WTC11 (cell line): ENCODE results near the gene PFKFB4. TPM values are rescaled to one million over a fixed set of nuclear protein-coding genes. Genes with fewer than 3 reads are reported as not detected.

Experiments used
- ATAC-seq: fragments of 200-7000 bp; cut with Tn5 transposase; 2 replicates; pipeline ENCODE4 v1.10.0; 2021; ENCODE audit warnings: mild to moderate bottlenecking, moderate library complexity
- CTCF ChIA-PET: fragments of 300-600 bp; sonication (Branson Sonifier 250); formaldehyde crosslinking; loops from one replicate; lab custom pipeline; 2021; ENCODE audit warnings: antibody characterized with exemption; lab: Charles Lee
- POLR2A ChIA-PET: fragments of 350-600 bp; sonication (Branson Sonifier 250); formaldehyde crosslinking; loops from one replicate; lab custom pipeline; 2021; ENCODE audit warnings: antibody characterized with exemption; lab: Charles Lee
- DNase-seq: peaks from one replicate; pipeline ENCODE4 v3.0.0; 2021; ENCODE audit warnings: low spot score
- H3K27ac Mint-ChIP-seq: 2 replicates; pipeline ENCODE4 v1.8.0; 2021; ENCODE audit warnings: mixed read lengths
- H3K27me3 Mint-ChIP-seq: 2 replicates; pipeline ENCODE4 v1.8.0; 2021; ENCODE audit warnings: low read depth, mild to moderate bottlenecking, moderate library complexity, mixed read lengths
- H3K36me3 Mint-ChIP-seq: 2 replicates; pipeline ENCODE4 v1.8.0; 2021; ENCODE audit warnings: mixed read lengths
- H3K4me1 Mint-ChIP-seq: 2 replicates; pipeline ENCODE4 v1.8.0; 2022; ENCODE audit warnings: mixed read lengths
- H3K4me3 Mint-ChIP-seq: 2 replicates; pipeline ENCODE4 v1.8.0; 2021; ENCODE audit warnings: mild to moderate bottlenecking, moderate library complexity, mixed read lengths
- H3K9me3 Mint-ChIP-seq: 2 replicates; pipeline ENCODE4 v1.8.0; 2021; ENCODE audit warnings: mixed read lengths
- CBFB ChIP-seq: sonication (generic); formaldehyde crosslinking; IDR thresholded peaks from 2 replicates; pipeline ENCODE4 v1.8.1; 2022; ENCODE audit warnings: mild to moderate bottlenecking, low read depth, missing genetic modification reagents
- ESRRA ChIP-seq: sonication (generic); formaldehyde crosslinking; IDR thresholded peaks from 2 replicates; pipeline ENCODE4 v1.8.1; 2022; ENCODE audit warnings: mild to moderate bottlenecking, missing genetic modification reagents, borderline replicate concordance
- FOXK1 ChIP-seq: sonication (generic); formaldehyde crosslinking; IDR thresholded peaks from 2 replicates; pipeline ENCODE4 v1.8.0; 2022; ENCODE audit warnings: mild to moderate bottlenecking, moderate library complexity, missing genetic modification reagents
- FOXP1 ChIP-seq: sonication (generic); formaldehyde crosslinking; IDR thresholded peaks from 2 replicates; pipeline ENCODE4 v1.8.0; 2022; ENCODE audit warnings: missing genetic modification reagents, mild to moderate bottlenecking, moderate library complexity, borderline replicate concordance
- JUN ChIP-seq: sonication (generic); formaldehyde crosslinking; IDR thresholded peaks from 2 replicates; pipeline ENCODE4 v1.8.0; 2023; ENCODE audit warnings: mild to moderate bottlenecking, missing genetic modification reagents
- NR3C1 ChIP-seq: sonication (generic); formaldehyde crosslinking; conservative IDR thresholded peaks from 2 replicates; pipeline ENCODE4 v1.8.1; 2023; ENCODE audit warnings: low read depth, mild to moderate bottlenecking, missing genetic modification reagents
- RORB ChIP-seq: fragments of 250-450 bp; sonication (Bioruptor Pico); IDR thresholded peaks from 2 replicates; pipeline ENCODE4 v1.9.0; 2021; ENCODE audit warnings: mild to moderate bottlenecking
- TEAD1 ChIP-seq: sonication (generic); formaldehyde crosslinking; IDR thresholded peaks from 2 replicates; pipeline ENCODE4 v1.8.0; 2022; ENCODE audit warnings: mild to moderate bottlenecking, missing genetic modification reagents
- ZNF138 ChIP-seq: sonication (generic); formaldehyde crosslinking; conservative IDR thresholded peaks from 2 replicates; pipeline ENCODE4 v1.8.1; 2022; ENCODE audit warnings: mild to moderate bottlenecking, moderate library complexity, missing genetic modification reagents
- ZNF219 ChIP-seq: sonication (generic); formaldehyde crosslinking; IDR thresholded peaks from 2 replicates; pipeline ENCODE4 v1.8.0; 2023; ENCODE audit warnings: missing genetic modification reagents, mild to moderate bottlenecking, borderline replicate concordance
- total RNA-seq: library from RNA; stranded (reverse); gene quantifications from 3 replicates; pipeline ENCODE4 v1.2.3, GENCODE V29; 2021
- TF ChIP-seq, protein P1 (sequence below): sonication (generic); formaldehyde crosslinking; IDR thresholded peaks from 2 replicates; pipeline ENCODE4 v1.8.1; 2023; ENCODE audit warnings: mild to moderate bottlenecking, missing genetic modification reagents, borderline replicate concordance
- TF ChIP-seq, protein P2 (sequence below): sonication (generic); formaldehyde crosslinking; IDR thresholded peaks from 2 replicates; pipeline ENCODE4 v1.8.1; 2023; ENCODE audit warnings: mild to moderate bottlenecking, missing genetic modification reagents
- TF ChIP-seq, protein P3 (sequence below): sonication (generic); formaldehyde crosslinking; IDR thresholded peaks from 2 replicates; pipeline ENCODE4 v1.8.1; 2023; ENCODE audit warnings: mild to moderate bottlenecking, missing genetic modification reagents, moderate library complexity
- TF ChIP-seq, protein P4 (sequence below): sonication (generic); formaldehyde crosslinking; IDR thresholded peaks from 2 replicates; pipeline ENCODE4 v1.8.0; 2023; ENCODE audit warnings: missing genetic modification reagents, mild to moderate bottlenecking, borderline replicate concordance
- TF ChIP-seq, protein P5 (sequence below): sonication (generic); formaldehyde crosslinking; IDR thresholded peaks from 2 replicates; pipeline ENCODE4 v1.8.1; 2023; ENCODE audit warnings: mild to moderate bottlenecking, moderate library complexity, missing genetic modification reagents
- TF ChIP-seq, protein P6 (sequence below): sonication (generic); formaldehyde crosslinking; IDR thresholded peaks from 2 replicates; pipeline ENCODE4 v1.8.1; 2022; ENCODE audit warnings: missing genetic modification reagents, borderline replicate concordance
- TF ChIP-seq, protein P7 (sequence below): fragments of 250-450 bp; sonication (Bioruptor Pico); IDR thresholded peaks from 2 replicates; pipeline ENCODE4 v1.9.0; 2021; ENCODE audit warnings: mild to moderate bottlenecking, borderline replicate concordance

PFKFB4 gene
- total RNA-seq, 1 experiment from 2014 or later = 18.0 TPM

DNA sequence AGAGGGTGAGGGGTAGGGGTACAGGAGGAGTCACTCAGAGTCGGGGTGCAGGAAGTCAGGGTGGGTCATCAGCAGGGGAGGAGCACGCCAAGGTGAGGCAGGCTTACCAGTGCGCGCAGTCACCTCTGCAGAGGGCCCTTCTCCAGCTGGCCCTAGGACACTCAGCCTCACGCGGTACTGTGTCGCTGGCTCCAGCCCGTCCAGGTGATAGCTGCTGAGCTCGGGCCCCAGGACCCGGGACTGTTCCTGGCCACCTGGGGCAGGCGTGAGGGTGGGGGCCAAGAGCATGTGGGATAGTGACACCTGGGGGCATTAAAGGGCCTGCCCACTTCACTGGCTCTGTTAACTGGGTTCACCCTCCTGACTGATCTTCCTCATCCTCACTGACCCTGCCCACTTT lies 31.1 kb upstream of the PFKFB4 start (continued):
- TF ChIP-seq, protein P1, sequence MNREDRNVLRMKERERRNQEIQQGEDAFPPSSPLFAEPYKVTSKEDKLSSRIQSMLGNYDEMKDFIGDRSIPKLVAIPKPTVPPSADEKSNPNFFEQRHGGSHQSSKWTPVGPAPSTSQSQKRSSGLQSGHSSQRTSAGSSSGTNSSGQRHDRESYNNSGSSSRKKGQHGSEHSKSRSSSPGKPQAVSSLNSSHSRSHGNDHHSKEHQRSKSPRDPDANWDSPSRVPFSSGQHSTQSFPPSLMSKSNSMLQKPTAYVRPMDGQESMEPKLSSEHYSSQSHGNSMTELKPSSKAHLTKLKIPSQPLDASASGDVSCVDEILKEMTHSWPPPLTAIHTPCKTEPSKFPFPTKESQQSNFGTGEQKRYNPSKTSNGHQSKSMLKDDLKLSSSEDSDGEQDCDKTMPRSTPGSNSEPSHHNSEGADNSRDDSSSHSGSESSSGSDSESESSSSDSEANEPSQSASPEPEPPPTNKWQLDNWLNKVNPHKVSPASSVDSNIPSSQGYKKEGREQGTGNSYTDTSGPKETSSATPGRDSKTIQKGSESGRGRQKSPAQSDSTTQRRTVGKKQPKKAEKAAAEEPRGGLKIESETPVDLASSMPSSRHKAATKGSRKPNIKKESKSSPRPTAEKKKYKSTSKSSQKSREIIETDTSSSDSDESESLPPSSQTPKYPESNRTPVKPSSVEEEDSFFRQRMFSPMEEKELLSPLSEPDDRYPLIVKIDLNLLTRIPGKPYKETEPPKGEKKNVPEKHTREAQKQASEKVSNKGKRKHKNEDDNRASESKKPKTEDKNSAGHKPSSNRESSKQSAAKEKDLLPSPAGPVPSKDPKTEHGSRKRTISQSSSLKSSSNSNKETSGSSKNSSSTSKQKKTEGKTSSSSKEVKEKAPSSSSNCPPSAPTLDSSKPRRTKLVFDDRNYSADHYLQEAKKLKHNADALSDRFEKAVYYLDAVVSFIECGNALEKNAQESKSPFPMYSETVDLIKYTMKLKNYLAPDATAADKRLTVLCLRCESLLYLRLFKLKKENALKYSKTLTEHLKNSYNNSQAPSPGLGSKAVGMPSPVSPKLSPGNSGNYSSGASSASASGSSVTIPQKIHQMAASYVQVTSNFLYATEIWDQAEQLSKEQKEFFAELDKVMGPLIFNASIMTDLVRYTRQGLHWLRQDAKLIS = no peak
- TF ChIP-seq, protein P2, sequence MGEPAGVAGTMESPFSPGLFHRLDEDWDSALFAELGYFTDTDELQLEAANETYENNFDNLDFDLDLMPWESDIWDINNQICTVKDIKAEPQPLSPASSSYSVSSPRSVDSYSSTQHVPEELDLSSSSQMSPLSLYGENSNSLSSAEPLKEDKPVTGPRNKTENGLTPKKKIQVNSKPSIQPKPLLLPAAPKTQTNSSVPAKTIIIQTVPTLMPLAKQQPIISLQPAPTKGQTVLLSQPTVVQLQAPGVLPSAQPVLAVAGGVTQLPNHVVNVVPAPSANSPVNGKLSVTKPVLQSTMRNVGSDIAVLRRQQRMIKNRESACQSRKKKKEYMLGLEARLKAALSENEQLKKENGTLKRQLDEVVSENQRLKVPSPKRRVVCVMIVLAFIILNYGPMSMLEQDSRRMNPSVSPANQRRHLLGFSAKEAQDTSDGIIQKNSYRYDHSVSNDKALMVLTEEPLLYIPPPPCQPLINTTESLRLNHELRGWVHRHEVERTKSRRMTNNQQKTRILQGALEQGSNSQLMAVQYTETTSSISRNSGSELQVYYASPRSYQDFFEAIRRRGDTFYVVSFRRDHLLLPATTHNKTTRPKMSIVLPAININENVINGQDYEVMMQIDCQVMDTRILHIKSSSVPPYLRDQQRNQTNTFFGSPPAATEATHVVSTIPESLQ (CRISPR knock-in tag) = no peak
- TF ChIP-seq FOXK1 (CRISPR knock-in tag) (no peak), ESRRA (CRISPR knock-in tag) (no peak), FOXP1 (CRISPR knock-in tag) (no peak), CBFB (CRISPR knock-in tag) (no peak), ZNF219 (CRISPR knock-in tag) (no peak), NR3C1 (no peak)
- TF ChIP-seq, protein P3, sequence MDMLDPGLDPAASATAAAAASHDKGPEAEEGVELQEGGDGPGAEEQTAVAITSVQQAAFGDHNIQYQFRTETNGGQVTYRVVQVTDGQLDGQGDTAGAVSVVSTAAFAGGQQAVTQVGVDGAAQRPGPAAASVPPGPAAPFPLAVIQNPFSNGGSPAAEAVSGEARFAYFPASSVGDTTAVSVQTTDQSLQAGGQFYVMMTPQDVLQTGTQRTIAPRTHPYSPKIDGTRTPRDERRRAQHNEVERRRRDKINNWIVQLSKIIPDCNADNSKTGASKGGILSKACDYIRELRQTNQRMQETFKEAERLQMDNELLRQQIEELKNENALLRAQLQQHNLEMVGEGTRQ (CRISPR knock-in tag) = no peak
- TF ChIP-seq, protein P4, sequence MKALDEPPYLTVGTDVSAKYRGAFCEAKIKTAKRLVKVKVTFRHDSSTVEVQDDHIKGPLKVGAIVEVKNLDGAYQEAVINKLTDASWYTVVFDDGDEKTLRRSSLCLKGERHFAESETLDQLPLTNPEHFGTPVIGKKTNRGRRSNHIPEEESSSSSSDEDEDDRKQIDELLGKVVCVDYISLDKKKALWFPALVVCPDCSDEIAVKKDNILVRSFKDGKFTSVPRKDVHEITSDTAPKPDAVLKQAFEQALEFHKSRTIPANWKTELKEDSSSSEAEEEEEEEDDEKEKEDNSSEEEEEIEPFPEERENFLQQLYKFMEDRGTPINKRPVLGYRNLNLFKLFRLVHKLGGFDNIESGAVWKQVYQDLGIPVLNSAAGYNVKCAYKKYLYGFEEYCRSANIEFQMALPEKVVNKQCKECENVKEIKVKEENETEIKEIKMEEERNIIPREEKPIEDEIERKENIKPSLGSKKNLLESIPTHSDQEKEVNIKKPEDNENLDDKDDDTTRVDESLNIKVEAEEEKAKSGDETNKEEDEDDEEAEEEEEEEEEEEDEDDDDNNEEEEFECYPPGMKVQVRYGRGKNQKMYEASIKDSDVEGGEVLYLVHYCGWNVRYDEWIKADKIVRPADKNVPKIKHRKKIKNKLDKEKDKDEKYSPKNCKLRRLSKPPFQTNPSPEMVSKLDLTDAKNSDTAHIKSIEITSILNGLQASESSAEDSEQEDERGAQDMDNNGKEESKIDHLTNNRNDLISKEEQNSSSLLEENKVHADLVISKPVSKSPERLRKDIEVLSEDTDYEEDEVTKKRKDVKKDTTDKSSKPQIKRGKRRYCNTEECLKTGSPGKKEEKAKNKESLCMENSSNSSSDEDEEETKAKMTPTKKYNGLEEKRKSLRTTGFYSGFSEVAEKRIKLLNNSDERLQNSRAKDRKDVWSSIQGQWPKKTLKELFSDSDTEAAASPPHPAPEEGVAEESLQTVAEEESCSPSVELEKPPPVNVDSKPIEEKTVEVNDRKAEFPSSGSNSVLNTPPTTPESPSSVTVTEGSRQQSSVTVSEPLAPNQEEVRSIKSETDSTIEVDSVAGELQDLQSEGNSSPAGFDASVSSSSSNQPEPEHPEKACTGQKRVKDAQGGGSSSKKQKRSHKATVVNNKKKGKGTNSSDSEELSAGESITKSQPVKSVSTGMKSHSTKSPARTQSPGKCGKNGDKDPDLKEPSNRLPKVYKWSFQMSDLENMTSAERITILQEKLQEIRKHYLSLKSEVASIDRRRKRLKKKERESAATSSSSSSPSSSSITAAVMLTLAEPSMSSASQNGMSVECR (CRISPR knock-in tag) = no peak
- TF ChIP-seq, protein P5, sequence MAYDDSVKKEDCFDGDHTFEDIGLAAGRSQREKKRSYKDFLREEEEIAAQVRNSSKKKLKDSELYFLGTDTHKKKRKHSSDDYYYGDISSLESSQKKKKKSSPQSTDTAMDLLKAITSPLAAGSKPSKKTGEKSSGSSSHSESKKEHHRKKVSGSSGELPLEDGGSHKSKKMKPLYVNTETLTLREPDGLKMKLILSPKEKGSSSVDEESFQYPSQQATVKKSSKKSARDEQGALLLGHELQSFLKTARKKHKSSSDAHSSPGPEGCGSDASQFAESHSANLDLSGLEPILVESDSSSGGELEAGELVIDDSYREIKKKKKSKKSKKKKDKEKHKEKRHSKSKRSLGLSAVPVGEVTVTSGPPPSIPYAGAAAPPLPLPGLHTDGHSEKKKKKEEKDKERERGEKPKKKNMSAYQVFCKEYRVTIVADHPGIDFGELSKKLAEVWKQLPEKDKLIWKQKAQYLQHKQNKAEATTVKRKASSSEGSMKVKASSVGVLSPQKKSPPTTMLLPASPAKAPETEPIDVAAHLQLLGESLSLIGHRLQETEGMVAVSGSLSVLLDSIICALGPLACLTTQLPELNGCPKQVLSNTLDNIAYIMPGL (CRISPR knock-in tag) = no peak
- TF ChIP-seq, all 79 proteins: peak for 0

DNA sequence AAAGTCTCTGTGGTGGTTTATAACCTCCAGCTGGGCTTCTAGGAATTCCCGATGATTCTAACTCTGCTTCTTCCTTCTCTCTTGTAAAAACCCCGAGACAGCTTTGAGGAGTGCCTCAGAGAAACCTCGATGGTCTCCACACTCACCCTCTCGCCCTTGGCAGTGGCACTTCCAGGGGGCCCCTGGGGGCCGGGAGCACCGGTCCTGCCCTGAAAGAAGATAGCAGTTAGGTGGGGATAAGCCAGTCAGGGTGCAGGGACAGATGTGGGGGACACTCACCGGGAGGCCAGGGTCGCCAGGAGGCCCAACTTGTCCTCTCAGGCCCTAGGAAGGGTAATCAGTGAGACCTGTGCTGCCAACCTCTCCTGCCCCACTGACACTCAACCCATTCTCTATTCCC lies 28.8 kb upstream of the PFKFB4 start:
- no peak overlapping the region for H3K4me3 Mint-ChIP-seq
- CTCF ChIA-PET = no interaction called here
- ATAC-seq (no peak), DNase-seq (no peak)
- H3K27me3 Mint-ChIP-seq = no peaks in the 10 kb centered on the region
- H3K9me3 Mint-ChIP-seq = no peaks in the 10 kb centered on the region
- peaks cover 7% of the 10 kb centered on the region for H3K4me1 Mint-ChIP-seq
- H3K27ac Mint-ChIP-seq = no peak overlapping the region; the same call in 1 of the 2 replicates
- POLR2A ChIA-PET = interaction anchor here (0.6 kb wide), 1 partner anchor 17 kb away, joined by 4 read pairs; no protein-coding TSS in a partner anchor
- no peaks in the 10 kb centered on the region for H3K36me3 Mint-ChIP-seq
- no peak for TF ChIP-seq RORB (CRISPR knock-in tag)
- no peak for TF ChIP-seq ZNF138 (CRISPR knock-in tag)
- TF ChIP-seq JUN (CRISPR knock-in tag) = no peak
- TF ChIP-seq, protein P6, sequence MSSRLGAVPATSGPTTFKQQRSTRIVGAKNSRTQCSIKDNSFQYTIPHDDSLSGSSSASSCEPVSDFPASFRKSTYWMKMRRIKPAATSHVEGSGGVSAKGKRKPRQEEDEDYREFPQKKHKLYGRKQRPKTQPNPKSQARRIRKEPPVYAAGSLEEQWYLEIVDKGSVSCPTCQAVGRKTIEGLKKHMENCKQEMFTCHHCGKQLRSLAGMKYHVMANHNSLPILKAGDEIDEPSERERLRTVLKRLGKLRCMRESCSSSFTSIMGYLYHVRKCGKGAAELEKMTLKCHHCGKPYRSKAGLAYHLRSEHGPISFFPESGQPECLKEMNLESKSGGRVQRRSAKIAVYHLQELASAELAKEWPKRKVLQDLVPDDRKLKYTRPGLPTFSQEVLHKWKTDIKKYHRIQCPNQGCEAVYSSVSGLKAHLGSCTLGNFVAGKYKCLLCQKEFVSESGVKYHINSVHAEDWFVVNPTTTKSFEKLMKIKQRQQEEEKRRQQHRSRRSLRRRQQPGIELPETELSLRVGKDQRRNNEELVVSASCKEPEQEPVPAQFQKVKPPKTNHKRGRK (CRISPR knock-in tag) = no peak
- no peak for TF ChIP-seq TEAD1 (CRISPR knock-in tag)
- TF ChIP-seq, protein P7, sequence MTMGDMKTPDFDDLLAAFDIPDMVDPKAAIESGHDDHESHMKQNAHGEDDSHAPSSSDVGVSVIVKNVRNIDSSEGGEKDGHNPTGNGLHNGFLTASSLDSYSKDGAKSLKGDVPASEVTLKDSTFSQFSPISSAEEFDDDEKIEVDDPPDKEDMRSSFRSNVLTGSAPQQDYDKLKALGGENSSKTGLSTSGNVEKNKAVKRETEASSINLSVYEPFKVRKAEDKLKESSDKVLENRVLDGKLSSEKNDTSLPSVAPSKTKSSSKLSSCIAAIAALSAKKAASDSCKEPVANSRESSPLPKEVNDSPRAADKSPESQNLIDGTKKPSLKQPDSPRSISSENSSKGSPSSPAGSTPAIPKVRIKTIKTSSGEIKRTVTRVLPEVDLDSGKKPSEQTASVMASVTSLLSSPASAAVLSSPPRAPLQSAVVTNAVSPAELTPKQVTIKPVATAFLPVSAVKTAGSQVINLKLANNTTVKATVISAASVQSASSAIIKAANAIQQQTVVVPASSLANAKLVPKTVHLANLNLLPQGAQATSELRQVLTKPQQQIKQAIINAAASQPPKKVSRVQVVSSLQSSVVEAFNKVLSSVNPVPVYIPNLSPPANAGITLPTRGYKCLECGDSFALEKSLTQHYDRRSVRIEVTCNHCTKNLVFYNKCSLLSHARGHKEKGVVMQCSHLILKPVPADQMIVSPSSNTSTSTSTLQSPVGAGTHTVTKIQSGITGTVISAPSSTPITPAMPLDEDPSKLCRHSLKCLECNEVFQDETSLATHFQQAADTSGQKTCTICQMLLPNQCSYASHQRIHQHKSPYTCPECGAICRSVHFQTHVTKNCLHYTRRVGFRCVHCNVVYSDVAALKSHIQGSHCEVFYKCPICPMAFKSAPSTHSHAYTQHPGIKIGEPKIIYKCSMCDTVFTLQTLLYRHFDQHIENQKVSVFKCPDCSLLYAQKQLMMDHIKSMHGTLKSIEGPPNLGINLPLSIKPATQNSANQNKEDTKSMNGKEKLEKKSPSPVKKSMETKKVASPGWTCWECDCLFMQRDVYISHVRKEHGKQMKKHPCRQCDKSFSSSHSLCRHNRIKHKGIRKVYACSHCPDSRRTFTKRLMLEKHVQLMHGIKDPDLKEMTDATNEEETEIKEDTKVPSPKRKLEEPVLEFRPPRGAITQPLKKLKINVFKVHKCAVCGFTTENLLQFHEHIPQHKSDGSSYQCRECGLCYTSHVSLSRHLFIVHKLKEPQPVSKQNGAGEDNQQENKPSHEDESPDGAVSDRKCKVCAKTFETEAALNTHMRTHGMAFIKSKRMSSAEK (CRISPR knock-in tag) = no peak
